Keratinocyte (primary cell): ENCODE data around the gene PDE9A.

Source experiments
- CTCF ChIP-seq, 3 experiments: IDR thresholded peaks in 1 of 3; conservative IDR thresholded peaks in 1 of 3; optimal IDR thresholded peaks in 1 of 3; 2 replicates in 2 of 3; 3 replicates in 1 of 3; pipeline versions ENCODE3 to v1.5.1; 2011; ENCODE audit warnings: low read length in 3 of 3, mild to moderate bottlenecking in 3 of 3, moderate library complexity in 2 of 3, control low read depth in 1 of 3, inconsistent platforms in 1 of 3; ENCODE audit not compliant: insufficient read depth in 2 of 3; ENCODE audit errors: extremely low read depth in 1 of 3
- EZH2 ChIP-seq: IDR thresholded peaks from one replicate; pipeline ENCODE4 v1.6.1; 2012; ENCODE audit warnings: inconsistent platforms, mild to moderate bottlenecking, low read length, moderate library complexity

GRCh38 chr21:42612390-42612789 is 41.0 kb upstream of the PDE9A start:
- TF ChIP-seq CTCF (optimal IDR thresholded peaks at IDR 0.05 in 1 of 3, IDR thresholded peaks at IDR 0.05 in 1 of 3, conservative IDR thresholded peaks at IDR 0.05 in 1 of 3; ENCODE audit: extremely low read depth in 1 of 3, insufficient read depth in 2 of 3, low read length in 3 of 3) (no peak), EZH2 (no peak)
